GM08714 (cell line): ENCODE data around the gene SAA1.
A peak's percentile ranks its signal among the peaks of the same experiment; 100 is the strongest.
"Not testable (repeated sequence)": the region's sequence is repeated elsewhere in the genome, so short reads cannot be mapped to it uniquely, and the experiment has no call there.

Experiments used
- H3K4me3 ChIP-seq: fragments of 200-500 bp; sonication (Bioruptor generic); 2 replicates; pipeline ENCODE4 v1.5.1; 2014; ENCODE audit warnings: mild to moderate bottlenecking, low read length, inconsistent platforms
- ZNF274 ChIP-seq: IDR thresholded peaks from 2 replicates; pipeline ENCODE4 v1.6.1; 2012; ENCODE audit warnings: mild to moderate bottlenecking, low read depth, low read length

SAA1 gene

GRCh38 chr11:18265949-18266348 lies at the start of gene SAA1:
Gene SAA1 (plus strand): TSS chr11:18266264. CDS start chr11:18266888, 624 bp downstream.
- no peak for TF ChIP-seq ZNF274
- H3K4me3 ChIP-seq = no peak within 1 kb of the TSS

GRCh38 chr11:18221274-18221876 lies 44.7 kb upstream of the SAA1 start:
- no peak overlapping the region for H3K4me3 ChIP-seq
- TF ChIP-seq ZNF274 = no peak

GRCh38 chr11:18222814-18223421 lies 43.1 kb upstream of the SAA1 start:
- H3K4me3 ChIP-seq = no peak overlapping the region
- TF ChIP-seq ZNF274 = no peak

GRCh38 chr11:18223591-18224387 lies 42.3 kb upstream of the SAA1 start:
- H3K4me3 ChIP-seq = no peak overlapping the region
- no peak for TF ChIP-seq ZNF274

GRCh38 chr11:18225913-18226312 lies 40.2 kb upstream of the SAA1 start:
- no peak overlapping the region for H3K4me3 ChIP-seq
- TF ChIP-seq ZNF274 = no peak

GRCh38 chr11:18229501-18229900 lies 36.6 kb upstream of the SAA1 start:
- TF ChIP-seq ZNF274 = no peak
- no peak overlapping the region for H3K4me3 ChIP-seq

GRCh38 chr11:18230859-18231258 lies 35.2 kb upstream of the SAA1 start:
- TF ChIP-seq ZNF274 = no peak
- no peak overlapping the region for H3K4me3 ChIP-seq

- TF ChIP-seq ZNF274 = no peak
- no peak overlapping the region for H3K4me3 ChIP-seq
These were observed 32.2 kb upstream of the SAA1 start for GRCh38 chr11:18233912-18234311.

- H3K4me3 ChIP-seq = no peak overlapping the region
- TF ChIP-seq ZNF274 = no peak
These were observed 30.4 kb upstream of the SAA1 start for GRCh38 chr11:18235394-18236334.

GRCh38 chr11:18236664-18237356 lies 29.3 kb upstream of the SAA1 start, which contains the start of gene SAA4:
Gene SAA4 (minus strand): TSS chr11:18236802. CDS start chr11:18235926, 876 bp downstream.
- no peak within 1 kb of the TSS for H3K4me3 ChIP-seq
- TF ChIP-seq ZNF274 = no peak

GRCh38 chr11:18239655-18240054 lies 26.4 kb upstream of the SAA1 start:
- no peak for TF ChIP-seq ZNF274
- no peak overlapping the region for H3K4me3 ChIP-seq

GRCh38 chr11:18243783-18244362 lies 22.2 kb upstream of the SAA1 start:
- no peak overlapping the region for H3K4me3 ChIP-seq
- TF ChIP-seq ZNF274 = no peak

GRCh38 chr11:18245396-18245795 lies 20.7 kb upstream of the SAA1 start:
- no peak for TF ChIP-seq ZNF274

GRCh38 chr11:18246379-18247190 lies 19.5 kb upstream of the SAA1 start:
- peak overlapping the region; percentile 32; the same call in 1 of the 2 replicates for H3K4me3 ChIP-seq

More at GRCh38 chr11:18245396-18245795, 20.7 kb upstream of the SAA1 start:
- no peak overlapping the region for H3K4me3 ChIP-seq

GRCh38 chr11:18247191-18247581 lies 18.9 kb upstream of the SAA1 start:
- H3K4me3 ChIP-seq = not testable (repeated sequence)
